GM18870 (cell line): Measurements from ENCODE around the gene ASPHD2.

Experiments
- ATAC-seq: cut with Tn5 transposase; IDR thresholded peaks from one replicate; pipeline ENCODE4 v1.9.1; 2021; ENCODE audit warnings: moderate library complexity; ENCODE audit not compliant: unreplicated experiment

Gene ASPHD2

DNA sequence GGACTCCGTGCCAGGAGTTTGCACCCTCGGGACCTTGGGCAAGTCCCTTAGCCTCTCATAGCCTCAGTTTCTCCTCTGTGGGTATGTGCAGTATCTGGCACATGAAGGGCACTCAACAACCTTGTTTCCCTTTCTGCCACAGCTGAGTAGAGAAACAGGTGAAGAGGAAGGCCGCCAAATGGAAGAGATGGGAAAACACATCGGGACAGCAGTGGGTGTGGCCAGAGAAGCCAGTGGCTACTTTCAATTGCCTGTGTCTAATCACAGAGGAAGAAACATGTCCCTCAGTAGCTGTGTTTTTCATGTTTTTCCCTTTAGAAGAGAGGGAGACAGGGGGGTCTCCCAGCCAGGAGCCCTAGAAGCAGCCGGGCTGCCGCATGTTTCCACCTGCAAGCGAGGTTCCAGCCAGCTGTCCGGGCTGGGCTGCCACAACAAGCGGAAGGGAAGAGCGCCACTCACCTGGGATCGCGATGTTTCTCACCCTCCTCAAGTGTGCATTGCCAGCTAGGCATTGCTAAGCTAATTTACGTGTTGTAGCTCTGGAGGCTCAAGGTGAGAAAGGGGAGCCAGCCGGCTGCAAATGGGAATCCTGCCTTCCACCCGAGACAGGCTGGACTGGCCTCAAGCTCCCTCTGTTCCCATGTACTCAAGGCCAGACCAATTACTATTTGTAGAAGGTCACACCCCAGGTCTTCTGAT, 16.7 kb downstream of the ASPHD2 start:
- ATAC-seq: no peak

GRCh38 chr22:26446808-26447515, 17.9 kb downstream of the ASPHD2 start:
- no peak for ATAC-seq

- ATAC-seq: no peak
These were observed 18.7 kb downstream of the ASPHD2 start for GRCh38 chr22:26447584-26448329.

DNA sequence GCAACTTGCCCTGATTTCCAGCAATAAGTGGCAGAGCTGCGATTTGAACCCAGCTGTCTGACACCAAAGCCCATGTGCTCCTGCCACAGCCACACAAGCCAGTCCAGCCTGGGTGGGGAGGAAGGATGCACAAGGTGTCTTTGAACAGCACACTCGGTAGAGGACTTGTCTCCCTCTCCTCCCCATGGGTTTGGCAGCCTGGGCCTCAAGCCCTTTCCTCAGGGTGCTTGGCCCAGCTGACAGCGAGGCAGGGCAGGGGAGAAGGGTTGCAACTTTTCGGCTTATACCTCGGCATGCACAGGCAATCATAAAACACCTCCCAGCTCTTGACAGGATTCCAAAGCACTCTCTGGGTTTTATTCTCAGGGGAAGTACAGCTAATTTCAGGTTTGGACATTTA, 19.3 kb downstream of the ASPHD2 start:
- no peak for ATAC-seq

- ATAC-seq: no peak
These were observed 19.9 kb downstream of the ASPHD2 start for GRCh38 chr22:26448941-26449340.

GRCh38 chr22:26450453-26451185, 21.6 kb downstream of the ASPHD2 start:
- ATAC-seq: no peak

DNA sequence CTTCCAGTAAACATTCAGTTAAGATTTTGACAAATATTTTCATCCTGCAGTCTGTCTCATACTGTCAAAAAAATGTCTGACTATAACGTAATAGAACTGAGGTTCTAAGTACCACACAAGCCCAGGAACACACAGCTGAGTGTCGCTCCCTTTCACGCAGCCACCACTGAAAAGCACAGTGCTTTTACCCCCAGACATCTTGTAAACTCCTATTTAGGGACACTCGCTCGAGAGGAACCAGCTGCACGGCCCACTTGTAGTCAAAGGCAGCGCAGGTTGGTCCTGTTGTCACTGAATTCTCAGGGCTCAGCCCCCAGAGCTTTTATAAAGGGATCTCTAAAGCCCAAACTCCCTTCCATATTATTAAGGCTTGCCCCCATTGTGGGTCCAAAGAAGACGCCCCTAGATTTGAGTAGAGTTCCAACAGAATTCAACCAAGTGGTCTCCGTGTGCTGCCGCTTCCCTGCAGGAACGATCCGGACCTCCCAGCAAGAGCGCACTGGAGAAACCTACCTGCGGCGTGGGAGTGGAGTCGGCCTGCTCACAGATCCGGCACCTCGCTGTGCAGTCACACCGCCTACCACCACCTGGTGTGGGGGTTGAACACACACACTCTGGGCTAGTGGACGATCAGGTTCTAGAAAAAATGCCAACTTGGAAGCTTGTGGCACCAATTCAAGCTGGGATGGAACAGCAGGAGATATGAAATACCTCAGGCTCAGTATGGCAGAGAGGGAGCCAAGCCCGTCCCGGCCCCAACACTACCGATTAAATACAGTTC, 23.4 kb downstream of the ASPHD2 start:
- ATAC-seq: no peak

GRCh38 chr22:26453216-26453615, 24.2 kb downstream of the ASPHD2 start:
- no peak for ATAC-seq

DNA sequence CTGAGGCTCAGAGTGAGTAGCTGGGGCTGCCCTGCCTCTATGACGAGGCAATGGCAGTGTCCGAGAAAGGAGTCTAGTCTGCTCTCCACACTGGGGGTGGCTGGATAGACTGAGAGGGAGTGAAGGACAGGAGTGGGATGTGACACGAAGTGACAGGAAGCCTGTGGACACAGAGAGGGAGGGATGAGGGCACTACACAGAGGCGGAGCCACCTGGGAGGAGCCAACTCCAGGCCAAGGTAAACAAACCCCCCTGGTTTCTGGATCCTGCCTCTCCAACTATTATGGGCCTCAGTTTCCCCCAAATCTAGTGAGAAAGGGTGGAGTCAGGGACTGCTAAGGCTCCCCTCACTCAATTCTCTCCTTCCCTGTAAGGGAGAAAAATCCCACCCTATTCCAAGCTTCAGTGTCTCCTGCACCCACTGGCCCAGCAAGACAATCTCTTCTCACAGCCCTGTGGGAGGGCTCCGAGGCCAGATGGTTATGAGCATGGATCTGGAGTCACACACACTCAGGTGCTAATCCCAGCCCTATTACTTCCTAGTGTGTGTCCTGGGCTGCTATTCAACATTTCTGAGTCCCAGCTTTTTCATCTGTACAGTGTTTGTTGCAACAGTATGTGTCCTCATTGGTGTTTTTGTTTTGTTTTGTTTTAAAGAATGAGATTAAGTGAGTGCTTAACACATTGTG, 24.9 kb downstream of the ASPHD2 start:
- no peak for ATAC-seq

DNA sequence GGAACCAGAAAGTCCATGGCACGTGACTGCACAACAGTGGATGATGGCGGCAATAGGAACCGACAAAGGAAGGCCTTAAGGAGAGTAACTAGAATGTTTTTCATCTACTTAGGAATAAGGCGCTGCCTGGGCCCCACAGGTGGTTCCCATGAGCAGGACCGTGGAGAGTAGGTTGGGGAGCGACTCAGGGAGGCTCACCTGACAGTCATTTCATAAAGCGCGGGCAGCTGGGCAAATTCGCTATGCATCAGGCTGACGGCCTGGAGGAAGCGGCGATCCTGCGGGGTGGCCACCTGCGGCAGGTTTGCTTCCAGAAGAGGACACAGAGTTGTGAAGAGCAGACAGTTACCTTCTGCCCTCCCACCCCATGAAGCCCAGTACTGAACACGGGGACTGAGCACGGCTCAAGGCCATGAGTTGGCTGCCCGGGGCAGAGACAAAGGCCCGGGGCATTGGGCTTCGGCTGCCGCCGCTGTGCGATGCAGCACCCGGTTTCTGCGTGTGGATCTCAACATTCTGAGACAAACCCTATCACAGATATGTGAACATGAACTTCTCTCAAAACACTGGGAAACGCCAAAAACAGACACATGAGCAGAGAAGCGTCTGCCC, 28.7 kb downstream of the ASPHD2 start:
- no peak for ATAC-seq

DNA sequence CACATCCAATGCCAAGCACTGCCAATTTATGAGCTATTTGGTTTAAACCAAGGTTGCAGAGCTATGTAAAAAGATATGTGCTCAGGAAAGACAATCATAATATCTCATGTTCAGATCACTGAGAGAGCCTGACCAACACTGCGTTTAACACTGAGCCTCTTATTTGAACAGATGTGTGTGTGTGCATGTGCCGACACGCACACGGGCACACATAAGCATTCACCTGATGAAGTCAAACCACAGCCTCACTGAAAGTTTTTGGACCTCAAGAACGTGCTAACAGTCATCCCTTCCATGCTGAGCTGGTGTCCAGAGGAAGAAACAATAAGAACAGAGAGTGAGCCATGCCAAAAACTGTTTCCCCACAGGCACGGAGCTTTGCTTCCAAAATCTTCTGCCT, 31.1 kb downstream of the ASPHD2 start:
- ATAC-seq: no peak

GRCh38 chr22:26461188-26461810, 32.2 kb downstream of the ASPHD2 start:
- ATAC-seq: no peak

DNA sequence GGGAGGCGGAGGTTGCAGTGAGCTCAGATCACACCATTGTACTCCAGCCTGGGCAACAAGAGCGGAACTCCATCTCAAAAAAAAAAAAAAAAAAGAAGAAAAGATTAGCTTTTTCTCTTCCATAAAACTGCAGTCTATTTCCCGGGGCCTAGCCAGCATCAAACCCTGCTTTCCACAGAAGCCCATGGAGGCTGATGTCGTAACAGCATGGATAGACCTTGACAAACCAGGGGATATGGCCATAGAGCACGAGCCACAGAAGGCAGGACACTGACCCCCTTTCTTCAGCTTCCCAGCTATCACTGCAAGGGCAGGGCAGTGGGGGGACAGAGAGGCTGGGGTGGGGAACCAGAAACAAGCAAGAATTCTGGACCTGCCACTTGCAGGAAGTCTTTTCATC, 33.0 kb downstream of the ASPHD2 start:
- ATAC-seq: no peak

DNA sequence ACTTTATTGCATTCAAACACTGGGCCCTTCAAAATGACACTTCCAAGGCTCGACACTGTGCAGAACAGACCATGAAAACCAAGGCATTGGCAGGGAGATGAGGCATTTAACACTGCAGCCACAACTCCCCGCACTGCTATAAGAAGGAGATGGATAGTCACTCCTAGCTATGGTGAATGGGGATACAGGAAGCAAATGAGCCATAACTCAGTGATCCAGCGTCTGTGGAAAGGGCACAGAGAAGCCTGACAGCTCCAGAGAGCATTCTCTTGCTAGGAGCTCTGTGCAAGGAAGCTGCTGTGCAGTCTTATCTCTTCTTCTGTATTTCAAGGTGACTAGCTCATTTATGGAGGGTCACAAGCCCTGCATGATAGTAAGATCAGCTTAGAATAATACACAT, 33.6 kb downstream of the ASPHD2 start:
- no peak for ATAC-seq

DNA sequence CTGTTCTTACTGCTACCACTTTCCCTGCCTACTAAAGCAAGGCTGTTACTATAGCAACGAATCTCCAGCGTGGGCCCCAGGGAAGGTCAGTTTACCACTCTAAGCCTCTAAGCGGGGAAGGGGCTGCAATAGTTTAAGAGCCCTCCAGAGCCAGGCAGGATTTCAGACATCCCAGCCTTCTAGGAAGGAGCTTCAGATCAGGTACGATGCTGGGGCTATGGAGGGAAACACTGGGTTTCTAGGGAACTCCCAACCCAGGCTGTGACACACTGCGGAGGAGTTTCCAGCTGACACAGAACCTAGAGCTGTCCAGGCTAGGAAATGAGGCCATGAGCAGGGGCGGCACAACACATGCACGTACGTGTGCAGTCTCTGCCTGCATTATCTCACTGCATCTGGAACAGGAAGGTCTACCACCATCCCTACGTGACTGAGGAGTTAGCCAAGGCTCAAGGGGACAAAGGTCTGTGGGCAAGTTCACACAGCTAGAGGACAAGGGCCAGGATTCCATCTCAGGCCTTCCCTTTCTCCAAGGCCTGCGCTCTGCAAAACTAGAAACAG, 34.1 kb downstream of the ASPHD2 start:
- ATAC-seq: no peak

GRCh38 chr22:26463688-26464087, 34.6 kb downstream of the ASPHD2 start:
- ATAC-seq: no peak

- ATAC-seq: no peak
These were observed 35.3 kb downstream of the ASPHD2 start for GRCh38 chr22:26464312-26464711.

GRCh38 chr22:26466196-26466595, 37.1 kb downstream of the ASPHD2 start:
- ATAC-seq: no peak

DNA sequence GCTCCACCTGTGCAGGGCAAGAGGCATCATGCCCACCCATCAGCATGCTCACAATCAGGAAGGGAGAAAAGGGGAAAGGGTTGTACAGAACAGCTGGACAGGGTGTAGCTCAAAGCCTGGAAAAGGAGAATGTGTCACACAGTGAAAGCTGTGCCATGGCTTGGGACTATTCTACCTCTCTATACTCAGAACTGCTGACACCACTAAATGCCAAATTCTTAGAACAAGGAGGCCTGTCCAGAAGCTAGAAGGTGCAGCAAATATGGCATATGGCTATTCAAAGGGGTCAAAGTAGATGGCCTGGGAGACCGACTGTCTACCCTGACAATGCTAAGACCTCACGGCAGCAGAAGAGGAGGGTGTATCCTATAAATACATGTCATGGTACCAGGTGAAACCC, 41.7 kb downstream of the ASPHD2 start:
- ATAC-seq: no peak
